HepG2 (cell line): Measurements from ENCODE around the gene PCYT2. TPM values are rescaled to one million over a fixed set of nuclear protein-coding genes. Genes with fewer than 3 reads are reported as not detected.

Experiments used
- GATA4 ChIP-seq: sonication (generic); IDR thresholded peaks from 2 replicates; pipeline ENCODE4 v1.6.1; 2016; ENCODE audit warnings: antibody characterized with exemption, low read depth, borderline replicate concordance
- KAT2B ChIP-seq: fragments of 150-350 bp; IDR thresholded peaks from 2 replicates; pipeline ENCODE4 v1.6.1; 2014; ENCODE audit warnings: low read depth, low read length, borderline replicate concordance
- MATR3 ChIP-seq: sonication (generic); formaldehyde crosslinking; IDR thresholded peaks from 2 replicates; pipeline ENCODE4 v1.4.0; 2020; ENCODE audit warnings: missing genetic modification reagents
- NAIF1 ChIP-seq: sonication (generic); formaldehyde crosslinking; IDR thresholded peaks from 2 replicates; pipeline ENCODE4 v1.5.0; 2020; ENCODE audit warnings: mild to moderate bottlenecking, missing genetic modification reagents, borderline replicate concordance
- NFE2L1 ChIP-seq: sonication (generic); formaldehyde crosslinking; IDR thresholded peaks from 2 replicates; pipeline ENCODE4 v1.4.0; 2020; ENCODE audit warnings: missing genetic modification reagents, mild to moderate bottlenecking, borderline replicate concordance
- PHF8 ChIP-seq: sonication (generic); formaldehyde crosslinking; IDR thresholded peaks from 2 replicates; pipeline ENCODE4 v1.5.0; 2020; ENCODE audit warnings: missing genetic modification reagents
- RARG ChIP-seq: sonication (generic); formaldehyde crosslinking; IDR thresholded peaks from 2 replicates; pipeline ENCODE4 v1.4.0; 2020; ENCODE audit warnings: low read depth, mild to moderate bottlenecking, missing genetic modification reagents
- SMAD9 ChIP-seq: sonication (generic); formaldehyde crosslinking; IDR thresholded peaks from 2 replicates; pipeline ENCODE4 v1.5.1; 2020; ENCODE audit warnings: mild to moderate bottlenecking, missing genetic modification reagents
- TFDP1 ChIP-seq: IDR thresholded peaks from 2 replicates; pipeline ENCODE4 v1.6.1; 2016; ENCODE audit warnings: missing compliant biosample characterization, missing genetic modification reagents, borderline replicate concordance
- TP53 ChIP-seq: sonication (generic); formaldehyde crosslinking; conservative IDR thresholded peaks from 2 replicates; pipeline ENCODE4 v1.4.0; 2020; ENCODE audit warnings: missing genetic modification reagents
- UBTF ChIP-seq: sonication (generic); formaldehyde crosslinking; IDR thresholded peaks from 2 replicates; pipeline ENCODE4 v1.4.0; 2020; ENCODE audit warnings: mild to moderate bottlenecking, missing genetic modification reagents
- ZNF451 ChIP-seq: sonication (generic); formaldehyde crosslinking; IDR thresholded peaks from 2 replicates; pipeline ENCODE4 v1.5.0; 2020; ENCODE audit warnings: mild to moderate bottlenecking, missing genetic modification reagents
- ZNF567 ChIP-seq: sonication (generic); formaldehyde crosslinking; IDR thresholded peaks from 2 replicates; pipeline ENCODE4 v1.8.1; 2023; ENCODE audit warnings: mild to moderate bottlenecking, missing genetic modification reagents, borderline replicate concordance
- ZNF740 ChIP-seq: sonication (generic); formaldehyde crosslinking; IDR thresholded peaks from 2 replicates; pipeline ENCODE4 v1.4.0; 2020; ENCODE audit warnings: missing genetic modification reagents
- polyA plus RNA-seq, 8 experiments: library from polyadenylated mRNA; depleted of rRNA in 3 of 8; stranded (reverse) in 7 of 8; unstranded in 1 of 8; fragments of >200 nt; fragmentation: Illumina TruSeq in 4 of 8; extraction: Trizol in 4 of 8; gene quantifications; 2 replicates each; pipeline versions ENCODE4 v1.2.1 to v1.2.3, GENCODE V29; 2011 to 2016; ENCODE audit warnings: low read depth in 4 of 8, missing spikeins in 1 of 8, mixed read lengths in 1 of 8; ENCODE audit not compliant: insufficient read depth in 1 of 8
- total RNA-seq, 5 experiments: library from RNA; depleted of rRNA; stranded (reverse); fragments of >200 nt; fragmentation: Illumina TruSeq; extraction: Trizol; gene quantifications; 2 replicates each; pipeline ENCODE4 v1.2.3, GENCODE V29; 2016; ENCODE audit warnings: low read depth in 1 of 5
- TF ChIP-seq, protein P1 (sequence below): sonication (generic); formaldehyde crosslinking; IDR thresholded peaks from one replicate; pipeline ENCODE4 v1.5.1; 2020; ENCODE audit warnings: mild to moderate bottlenecking, missing genetic modification reagents; ENCODE audit errors: not compliant biosample characterization

Gene PCYT2
- total and polyA plus RNA-seq, 2 of the 13 experiments (the other 11 are each of a cell fraction or from before 2014, with no cell fraction given): 147 to 297 TPM

GRCh38 chr17:81959362-81960129 lies 48.3 kb upstream of the PCYT2 start (continued):
- 0 out of 2 replicates have a peak, but pooled peaks have one; percentile 8 for TF ChIP-seq ZNF740 (CRISPR knock-in tag)
- TF ChIP-seq SMAD9 (CRISPR knock-in tag): no peak; the same call in 1 of the 2 replicates
- no peak; the same call in none of the 2 replicates for TF ChIP-seq UBTF (CRISPR knock-in tag)
- no peak for TF ChIP-seq RARG (CRISPR knock-in tag)
- TF ChIP-seq, protein P1, sequence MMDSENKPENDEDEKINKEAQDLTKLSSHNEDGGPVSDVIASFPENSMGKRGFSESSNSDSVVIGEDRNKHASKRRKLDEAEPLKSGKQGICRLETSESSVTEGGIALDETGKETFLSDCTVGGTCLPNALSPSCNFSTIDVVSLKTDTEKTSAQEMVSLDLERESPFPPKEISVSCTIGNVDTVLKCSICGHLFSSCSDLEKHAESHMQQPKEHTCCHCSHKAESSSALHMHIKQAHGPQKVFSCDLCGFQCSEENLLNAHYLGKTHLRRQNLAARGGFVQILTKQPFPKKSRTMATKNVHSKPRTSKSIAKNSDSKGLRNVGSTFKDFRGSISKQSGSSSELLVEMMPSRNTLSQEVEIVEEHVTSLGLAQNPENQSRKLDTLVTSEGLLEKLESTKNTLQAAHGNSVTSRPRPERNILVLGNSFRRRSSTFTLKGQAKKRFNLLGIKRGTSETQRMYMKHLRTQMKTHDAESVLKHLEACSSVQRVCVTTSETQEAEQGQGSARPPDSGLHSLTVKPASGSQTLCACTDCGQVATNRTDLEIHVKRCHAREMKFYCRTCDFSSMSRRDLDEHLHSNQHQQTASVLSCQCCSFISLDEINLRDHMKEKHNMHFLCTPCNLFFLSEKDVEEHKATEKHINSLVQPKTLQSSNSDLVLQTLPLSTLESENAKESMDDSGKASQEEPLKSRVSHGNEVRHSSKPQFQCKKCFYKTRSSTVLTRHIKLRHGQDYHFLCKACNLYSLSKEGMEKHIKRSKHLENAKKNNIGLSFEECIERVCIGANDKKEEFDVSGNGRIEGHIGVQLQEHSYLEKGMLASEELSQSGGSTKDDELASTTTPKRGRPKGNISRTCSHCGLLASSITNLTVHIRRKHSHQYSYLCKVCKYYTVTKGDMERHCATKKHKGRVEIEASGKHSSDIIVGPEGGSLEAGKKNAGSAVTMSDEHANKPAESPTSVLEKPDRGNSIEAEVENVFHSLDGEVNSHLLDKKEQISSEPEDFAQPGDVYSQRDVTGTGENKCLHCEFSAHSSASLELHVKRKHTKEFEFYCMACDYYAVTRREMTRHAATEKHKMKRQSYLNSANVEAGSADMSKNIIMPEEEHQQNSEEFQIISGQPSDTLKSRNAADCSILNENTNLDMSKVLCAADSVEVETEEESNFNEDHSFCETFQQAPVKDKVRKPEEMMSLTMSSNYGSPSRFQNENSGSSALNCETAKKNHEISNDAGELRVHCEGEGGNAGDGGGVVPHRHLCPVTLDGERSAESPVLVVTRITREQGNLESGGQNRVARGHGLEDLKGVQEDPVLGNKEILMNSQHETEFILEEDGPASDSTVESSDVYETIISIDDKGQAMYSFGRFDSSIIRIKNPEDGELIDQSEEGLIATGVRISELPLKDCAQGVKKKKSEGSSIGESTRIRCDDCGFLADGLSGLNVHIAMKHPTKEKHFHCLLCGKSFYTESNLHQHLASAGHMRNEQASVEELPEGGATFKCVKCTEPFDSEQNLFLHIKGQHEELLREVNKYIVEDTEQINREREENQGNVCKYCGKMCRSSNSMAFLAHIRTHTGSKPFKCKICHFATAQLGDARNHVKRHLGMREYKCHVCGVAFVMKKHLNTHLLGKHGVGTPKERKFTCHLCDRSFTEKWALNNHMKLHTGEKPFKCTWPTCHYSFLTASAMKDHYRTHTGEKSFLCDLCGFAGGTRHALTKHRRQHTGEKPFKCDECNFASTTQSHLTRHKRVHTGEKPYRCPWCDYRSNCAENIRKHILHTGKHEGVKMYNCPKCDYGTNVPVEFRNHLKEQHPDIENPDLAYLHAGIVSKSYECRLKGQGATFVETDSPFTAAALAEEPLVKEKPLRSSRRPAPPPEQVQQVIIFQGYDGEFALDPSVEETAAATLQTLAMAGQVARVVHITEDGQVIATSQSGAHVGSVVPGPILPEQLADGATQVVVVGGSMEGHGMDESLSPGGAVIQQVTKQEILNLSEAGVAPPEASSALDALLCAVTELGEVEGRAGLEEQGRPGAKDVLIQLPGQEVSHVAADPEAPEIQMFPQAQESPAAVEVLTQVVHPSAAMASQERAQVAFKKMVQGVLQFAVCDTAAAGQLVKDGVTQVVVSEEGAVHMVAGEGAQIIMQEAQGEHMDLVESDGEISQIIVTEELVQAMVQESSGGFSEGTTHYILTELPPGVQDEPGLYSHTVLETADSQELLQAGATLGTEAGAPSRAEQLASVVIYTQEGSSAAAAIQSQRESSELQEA: no peak
- no peak for TF ChIP-seq GATA4
- 0 out of 2 replicates have a peak, but pooled peaks have one; percentile 71 for TF ChIP-seq MATR3 (CRISPR knock-in tag)
- no peak for TF ChIP-seq KAT2B
- peak; percentile 74; the same call in 1 of the 2 replicates for TF ChIP-seq TFDP1 (CRISPR knock-in tag)
- no peak for TF ChIP-seq ZNF567 (CRISPR knock-in tag)
- TF ChIP-seq TP53 (CRISPR knock-in tag): no peak
- TF ChIP-seq NAIF1: no peak
- no peak; the same call in 1 of the 2 replicates for TF ChIP-seq ZNF451 (CRISPR knock-in tag)
- TF ChIP-seq PHF8 (CRISPR knock-in tag): no peak; the same call in 1 of the 2 replicates
- no peak for TF ChIP-seq NFE2L1
